ENCODE data around the gene PPIG. TPM values are rescaled to one million over a fixed set of nuclear protein-coding genes. Genes with fewer than 3 reads are reported as not detected.
A peak's percentile ranks its signal among the peaks of the same experiment; 100 is the strongest.

The PPIG gene
- total and polyA plus RNA-seq, 9 of the 15 experiments (the other 6 are each of a cell fraction or from before 2014, with no cell fraction given) = 52.5 to 166 (median 124) TPM

GRCh38 chr2:169656164-169656563, 72.0 kb downstream of the PPIG start (continued):
- TF ChIP-seq NKRF (IDR thresholded peaks at IDR 0.05; ENCODE audit: borderline replicate concordance) (0 out of 2 replicates have a peak, but pooled peaks have one; percentile 50), L3MBTL2 (IDR thresholded peaks at IDR 0.05) (0 out of 2 replicates have a peak, but pooled peaks have one; percentile 26), ZNF280A (IDR thresholded peaks at IDR 0.05; ENCODE audit: low read depth, partially characterized antibody) (peak; percentile 37), EHMT2 (IDR thresholded peaks at IDR 0.05) (peak; percentile 62; the same call in 1 of the 2 replicates), HDAC1 (IDR thresholded peaks at IDR 0.05) (peak in 1 of 2 experiments; percentile 78; a peak in 2 of 4 replicates), ZNF512 (tag; IDR thresholded peaks at IDR 0.05) (peak; percentile 60; the same call in 1 of the 2 replicates), SMARCA4 (IDR thresholded peaks at IDR 0.05) (peak; percentile 34; the same call in 1 of the 2 replicates), SPI1 (IDR thresholded peaks at IDR 0.05; ENCODE audit: borderline replicate concordance, low read depth, low read length) (peak; percentile 60; the same call in 1 of the 2 replicates), PKNOX1 (IDR thresholded peaks at IDR 0.05) (peak; percentile 18; the same call in 1 of the 2 replicates), MCM5 (IDR thresholded peaks at IDR 0.05; ENCODE audit: low read depth) (0 out of 2 replicates have a peak, but pooled peaks have one; percentile 73), MAFK (IDR thresholded peaks at IDR 0.05; ENCODE audit: low read length) (no peak), ZEB2 (IDR thresholded peaks at IDR 0.05) (no peak), SMARCE1 (IDR thresholded peaks at IDR 0.05) (0 out of 2 replicates have a peak, but pooled peaks have one; percentile 29), CHCHD3 (CRISPR knock-in tag; IDR thresholded peaks at IDR 0.05) (no peak), DPF2 (IDR thresholded peaks at IDR 0.05) (peak; percentile 70), TSC22D4 (tag; IDR thresholded peaks at IDR 0.05) (no peak), SMARCA5 (IDR thresholded peaks at IDR 0.05) (0 out of 2 replicates have a peak, but pooled peaks have one; percentile 39), ARID2 (IDR thresholded peaks at IDR 0.05) (0 out of 2 replicates have a peak, but pooled peaks have one; percentile 44), HMG20A (CRISPR knock-in tag; conservative IDR thresholded peaks at IDR 0.05) (no peak), ZBTB2 (IDR thresholded peaks at IDR 0.05) (peak; percentile 62), SUPT5H (IDR thresholded peaks at IDR 0.05) (0 out of 2 replicates have a peak, but pooled peaks have one; percentile 24), HLTF (IDR thresholded peaks at IDR 0.05) (peak; percentile 64; the same call in 1 of the 2 replicates), STAT5B (CRISPR knock-in tag; IDR thresholded peaks at IDR 0.05) (no peak), ARHGAP35 (IDR thresholded peaks at IDR 0.05; ENCODE audit: partially characterized antibody) (peak; percentile 58), ASH1L (IDR thresholded peaks at IDR 0.05; ENCODE audit: borderline replicate concordance, low read depth, partially characterized antibody) (peak; percentile 40)
